ENCODE results near the gene MAPK8IP1.
A peak's percentile ranks its signal among the peaks of the same experiment; 100 is the strongest.
"Not testable (repeated sequence)": the region's sequence is repeated elsewhere in the genome, so short reads cannot be mapped to it uniquely, and the experiment has no call there.

The MAPK8IP1 gene

GRCh38 chr11:45890886-45891550, 5.6 kb downstream of the MAPK8IP1 start:
- DNase-seq (ENCODE audit: low spot score) = no peak

GRCh38 chr11:45892856-45893255, 7.4 kb downstream of the MAPK8IP1 start:
- no peak for DNase-seq (ENCODE audit: low spot score)

- DNase-seq (ENCODE audit: low spot score) = no peak
Observed at GRCh38 chr11:45894555-45895247, 9.2 kb downstream of the MAPK8IP1 start.

GRCh38 chr11:45895553-45896259, 10.3 kb downstream of the MAPK8IP1 start:
- DNase-seq (ENCODE audit: low spot score) = no peak

- DNase-seq (ENCODE audit: low spot score) = no peak
Observed at GRCh38 chr11:45896422-45896984, 11.1 kb downstream of the MAPK8IP1 start.

GRCh38 chr11:45897556-45897955, 12.1 kb downstream of the MAPK8IP1 start:
- DNase-seq (ENCODE audit: low spot score) = no peak

GRCh38 chr11:45899086-45899447, 13.6 kb downstream of the MAPK8IP1 start:
- DNase-seq (ENCODE audit: low spot score) = no peak

- DNase-seq (ENCODE audit: low spot score) = peak; percentile 96
Observed at GRCh38 chr11:45899448-45900174, 14.2 kb downstream of the MAPK8IP1 start.

GRCh38 chr11:45900175-45900800, 14.8 kb downstream of the MAPK8IP1 start:
- not testable (repeated sequence) for DNase-seq (ENCODE audit: low spot score)

- DNase-seq (ENCODE audit: low spot score) = no peak
Observed at GRCh38 chr11:45900916-45901617, 15.6 kb downstream of the MAPK8IP1 start.

- no peak for DNase-seq (ENCODE audit: low spot score)
Observed at GRCh38 chr11:45901626-45902025, 16.2 kb downstream of the MAPK8IP1 start.

GRCh38 chr11:45902452-45903380, 17.3 kb downstream of the MAPK8IP1 start:
- DNase-seq (ENCODE audit: low spot score) = no peak

- DNase-seq (ENCODE audit: low spot score) = no peak
Observed at GRCh38 chr11:45904309-45904915, 19.0 kb downstream of the MAPK8IP1 start.

- no peak for DNase-seq (ENCODE audit: low spot score)
Observed at GRCh38 chr11:45905095-45905494, 19.6 kb downstream of the MAPK8IP1 start.

GRCh38 chr11:45905576-45905975, 20.1 kb downstream of the MAPK8IP1 start:
- DNase-seq (ENCODE audit: low spot score) = not testable (repeated sequence)

GRCh38 chr11:45906096-45906682, 20.7 kb downstream of the MAPK8IP1 start:
- no peak for DNase-seq (ENCODE audit: low spot score)

- DNase-seq (ENCODE audit: low spot score) = no peak
Observed at GRCh38 chr11:45906965-45907611, 21.6 kb downstream of the MAPK8IP1 start, which contains the start of gene FREY1. TSS of gene FREY1 (minus strand) at chr11:45907271. CDS start at chr11:45907245, 26 bp downstream.

GRCh38 chr11:45907911-45908370, 22.5 kb downstream of the MAPK8IP1 start:
- DNase-seq (ENCODE audit: low spot score) = no peak
